Mesothelial cell of epicardium (in vitro differentiated cells): ENCODE data around the gene TMEM125. TPM values are rescaled to one million over a fixed set of nuclear protein-coding genes. Genes with fewer than 3 reads are reported as not detected.

Experiments used
- DNase-seq, 2 experiments: peaks; one replicate each; pipeline ENCODE4 v3.0.0; 2021; ENCODE audit warnings: low spot score in 2 of 2; ENCODE audit not compliant: unreplicated experiment in 2 of 2
- H3K27ac Mint-ChIP-seq: 2 replicates; pipeline ENCODE4 v1.8.0; 2021; ENCODE audit warnings: mixed read lengths
- H3K27me3 Mint-ChIP-seq: 2 replicates; pipeline ENCODE4 v1.8.0; 2021; ENCODE audit warnings: low read depth, mixed read lengths
- H3K36me3 Mint-ChIP-seq: 2 replicates; pipeline ENCODE4 v1.8.0; 2021; ENCODE audit warnings: mixed read lengths
- H3K4me1 Mint-ChIP-seq: 2 replicates; pipeline ENCODE4 v1.8.0; 2021; ENCODE audit warnings: mixed read lengths
- H3K4me3 Mint-ChIP-seq: 2 replicates; pipeline ENCODE4 v1.8.0; 2021; ENCODE audit warnings: mild to moderate bottlenecking, moderate library complexity, mixed read lengths
- H3K9me3 Mint-ChIP-seq: 2 replicates; pipeline ENCODE4 v1.8.0; 2021; ENCODE audit warnings: mixed read lengths
- CTCF ChIP-seq: fragments of 200-600 bp; sonication (generic); IDR thresholded peaks from one replicate; pipeline ENCODE4 v1.5.0; 2021; ENCODE audit warnings: antibody characterized with exemption; ENCODE audit not compliant: unreplicated experiment
- total RNA-seq: library from RNA; stranded (reverse); gene quantifications from 3 replicates; pipeline ENCODE4 v1.2.1, GENCODE V29; 2021

TMEM125 gene
- total RNA-seq, 1 donor from 2014 or later: 9.2 TPM

GRCh38 chr1:43312663-43313515, 43.1 kb downstream of the TMEM125 start:
- DNase-seq: no peak
- H3K4me3 Mint-ChIP-seq: no peak overlapping the region
- H3K9me3 Mint-ChIP-seq: no peaks in the 10 kb centered on the region
- TF ChIP-seq CTCF: no peak
- H3K27me3 Mint-ChIP-seq: no peaks in the 10 kb centered on the region
- H3K27ac Mint-ChIP-seq: no peak overlapping the region
- H3K4me1 Mint-ChIP-seq: no peaks in the 10 kb centered on the region
- no peaks in the 10 kb centered on the region for H3K36me3 Mint-ChIP-seq

GRCh38 chr1:43313771-43314170, 44.0 kb downstream of the TMEM125 start:
- no peaks in the 10 kb centered on the region for H3K4me1 Mint-ChIP-seq
- no peak for TF ChIP-seq CTCF

GRCh38 chr1:43314233-43314632, 44.5 kb downstream of the TMEM125 start:
- Mint-ChIP-seq H3K36me3 (no peaks in the 10 kb centered on the region), H3K4me1 (no peaks in the 10 kb centered on the region), H3K4me3 (no peak overlapping the region), H3K9me3 (no peaks in the 10 kb centered on the region), H3K27ac (no peak overlapping the region), H3K27me3 (no peaks in the 10 kb centered on the region)
- no peak for TF ChIP-seq CTCF
- DNase-seq: no peak

More at GRCh38 chr1:43313771-43314170, 44.0 kb downstream of the TMEM125 start:
- Mint-ChIP-seq H3K36me3 (no peaks in the 10 kb centered on the region), H3K9me3 (no peaks in the 10 kb centered on the region), H3K27ac (no peak overlapping the region), H3K27me3 (no peaks in the 10 kb centered on the region), H3K4me3 (no peak overlapping the region)
- DNase-seq: no peak

- no peaks in the 10 kb centered on the region for H3K36me3 Mint-ChIP-seq
- H3K4me3 Mint-ChIP-seq: no peak overlapping the region
- no peak for DNase-seq
- H3K27ac Mint-ChIP-seq: no peak overlapping the region
- TF ChIP-seq CTCF: no peak
- no peaks in the 10 kb centered on the region for H3K9me3 Mint-ChIP-seq
- no peaks in the 10 kb centered on the region for H3K27me3 Mint-ChIP-seq
- H3K4me1 Mint-ChIP-seq: no peaks in the 10 kb centered on the region
Measured at GRCh38 chr1:43315481-43315880, 45.7 kb downstream of the TMEM125 start.

GRCh38 chr1:43315963-43316737, 46.4 kb downstream of the TMEM125 start:
- Mint-ChIP-seq H3K4me3 (no peak overlapping the region), H3K36me3 (no peaks in the 10 kb centered on the region), H3K9me3 (no peaks in the 10 kb centered on the region), H3K27ac (no peak overlapping the region), H3K4me1 (no peaks in the 10 kb centered on the region), H3K27me3 (no peaks in the 10 kb centered on the region)
- TF ChIP-seq CTCF: no peak
- no peak for DNase-seq
